Spleen (tissue), 7 donors: Measurements from ENCODE around the gene ANKS1B.

Experiments used
- POLR2A ChIP-seq, 3 donors: fragments of 450-650 bp; IDR thresholded peaks; one replicate each; pipeline ENCODE4 v1.5.1; 2017; ENCODE audit warnings: antibody characterized with exemption in 3 of 3, mild to moderate bottlenecking in 1 of 3
- TF ChIP-seq, protein P1 (sequence below), 11 experiments: fragments of 200-600 bp in 7 of 11; fragments of 450-650 bp in 4 of 11; sonication (generic) in 4 of 11; IDR thresholded peaks in 8 of 11; conservative IDR thresholded peaks in 3 of 11; 1 replicate in 7 of 11; 2 replicates in 4 of 11; pipeline versions ENCODE4 v1.4.0 to v1.8.0; 2016 to 2021; ENCODE audit warnings: antibody characterized with exemption in 11 of 11, inconsistent platforms in 4 of 11, mild to moderate bottlenecking in 1 of 11
- donor health status: DM: no; HTN: no; CAD: no; lungs with moderate emphysema.
- donor health status: DM: no; HTN: no; CAD: no.
- donor health status: DM: no; HTN: no; CAD: no.

DNA sequence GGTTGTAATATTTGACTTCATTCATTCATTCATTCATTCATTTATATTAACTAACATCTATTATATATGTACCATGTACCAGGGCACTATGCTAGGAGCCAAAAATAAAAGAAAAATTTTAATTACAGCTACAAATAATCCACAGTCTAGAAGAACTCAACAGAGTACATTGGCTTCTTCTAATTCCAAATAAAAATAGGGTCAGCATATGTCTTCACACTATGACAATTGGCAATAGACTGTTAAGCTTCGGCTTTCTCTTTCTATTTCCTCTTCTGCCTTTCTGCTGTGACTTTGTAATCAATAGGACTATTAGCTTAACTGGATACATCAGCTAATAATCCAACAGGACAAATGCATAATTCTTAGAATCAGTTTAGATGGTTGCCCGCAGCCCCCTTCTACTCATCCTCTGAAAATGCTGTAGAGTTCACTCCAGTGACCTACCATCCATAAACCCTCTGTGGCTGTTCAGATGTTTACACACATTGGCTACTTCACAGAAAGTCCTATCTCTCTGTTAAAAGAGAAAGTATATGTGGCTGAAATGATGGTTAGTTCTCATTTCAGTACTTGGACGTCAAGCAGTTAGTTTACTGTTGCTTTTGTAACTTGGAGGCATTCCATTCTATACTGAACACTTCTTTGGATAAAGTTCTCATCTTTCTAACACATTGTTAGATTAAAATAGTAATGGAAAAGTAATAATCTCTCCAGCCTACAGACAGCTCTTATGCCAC, 782.7 kb downstream of the ANKS1B start:
- TF ChIP-seq, protein P1, sequence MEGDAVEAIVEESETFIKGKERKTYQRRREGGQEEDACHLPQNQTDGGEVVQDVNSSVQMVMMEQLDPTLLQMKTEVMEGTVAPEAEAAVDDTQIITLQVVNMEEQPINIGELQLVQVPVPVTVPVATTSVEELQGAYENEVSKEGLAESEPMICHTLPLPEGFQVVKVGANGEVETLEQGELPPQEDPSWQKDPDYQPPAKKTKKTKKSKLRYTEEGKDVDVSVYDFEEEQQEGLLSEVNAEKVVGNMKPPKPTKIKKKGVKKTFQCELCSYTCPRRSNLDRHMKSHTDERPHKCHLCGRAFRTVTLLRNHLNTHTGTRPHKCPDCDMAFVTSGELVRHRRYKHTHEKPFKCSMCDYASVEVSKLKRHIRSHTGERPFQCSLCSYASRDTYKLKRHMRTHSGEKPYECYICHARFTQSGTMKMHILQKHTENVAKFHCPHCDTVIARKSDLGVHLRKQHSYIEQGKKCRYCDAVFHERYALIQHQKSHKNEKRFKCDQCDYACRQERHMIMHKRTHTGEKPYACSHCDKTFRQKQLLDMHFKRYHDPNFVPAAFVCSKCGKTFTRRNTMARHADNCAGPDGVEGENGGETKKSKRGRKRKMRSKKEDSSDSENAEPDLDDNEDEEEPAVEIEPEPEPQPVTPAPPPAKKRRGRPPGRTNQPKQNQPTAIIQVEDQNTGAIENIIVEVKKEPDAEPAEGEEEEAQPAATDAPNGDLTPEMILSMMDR (IDR thresholded peaks at IDR 0.05 in 8 of 11, conservative IDR thresholded peaks at IDR 0.05 in 3 of 11) = no peak
- no peak for TF ChIP-seq POLR2A (IDR thresholded peaks at IDR 0.05)
